A673 (cell line): Measurements from ENCODE around the gene CBX7.

Experiments used
- EZH2 ChIP-seq: fragments of 200-600 bp; sonication (generic); IDR thresholded peaks from 2 replicates; pipeline ENCODE4 v1.6.1; 2017; ENCODE audit warnings: borderline replicate concordance, low read depth, mild to moderate bottlenecking, mixed read lengths, antibody characterized with exemption, low read length; ENCODE audit not compliant: poor library complexity, severe bottlenecking
- TF ChIP-seq, protein P1 (sequence below): fragments of 300-800, 200-600 bp; sonication (generic); conservative IDR thresholded peaks from 2 replicates; pipeline ENCODE4 v1.5.1; 2017; ENCODE audit warnings: low read depth, mild to moderate bottlenecking, antibody characterized with exemption, low read length, moderate library complexity, mixed read lengths

- TF ChIP-seq, protein P1, sequence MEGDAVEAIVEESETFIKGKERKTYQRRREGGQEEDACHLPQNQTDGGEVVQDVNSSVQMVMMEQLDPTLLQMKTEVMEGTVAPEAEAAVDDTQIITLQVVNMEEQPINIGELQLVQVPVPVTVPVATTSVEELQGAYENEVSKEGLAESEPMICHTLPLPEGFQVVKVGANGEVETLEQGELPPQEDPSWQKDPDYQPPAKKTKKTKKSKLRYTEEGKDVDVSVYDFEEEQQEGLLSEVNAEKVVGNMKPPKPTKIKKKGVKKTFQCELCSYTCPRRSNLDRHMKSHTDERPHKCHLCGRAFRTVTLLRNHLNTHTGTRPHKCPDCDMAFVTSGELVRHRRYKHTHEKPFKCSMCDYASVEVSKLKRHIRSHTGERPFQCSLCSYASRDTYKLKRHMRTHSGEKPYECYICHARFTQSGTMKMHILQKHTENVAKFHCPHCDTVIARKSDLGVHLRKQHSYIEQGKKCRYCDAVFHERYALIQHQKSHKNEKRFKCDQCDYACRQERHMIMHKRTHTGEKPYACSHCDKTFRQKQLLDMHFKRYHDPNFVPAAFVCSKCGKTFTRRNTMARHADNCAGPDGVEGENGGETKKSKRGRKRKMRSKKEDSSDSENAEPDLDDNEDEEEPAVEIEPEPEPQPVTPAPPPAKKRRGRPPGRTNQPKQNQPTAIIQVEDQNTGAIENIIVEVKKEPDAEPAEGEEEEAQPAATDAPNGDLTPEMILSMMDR, result no peak
- TF ChIP-seq EZH2, result no peak
Measured at GRCh38 chr22:39182478-39183030, 30.1 kb upstream of the CBX7 start.
